ENCODE results near the gene NPY4R. TPM values are rescaled to one million over a fixed set of nuclear protein-coding genes. Genes with fewer than 3 reads are reported as not detected.
"Not testable (repeated sequence)": the region's sequence is repeated elsewhere in the genome, so short reads cannot be mapped to it uniquely, and the experiment has no call there.

NPY4R gene
- total RNA-seq, 1 donor from 2014 or later, result 0.48 TPM

DNA sequence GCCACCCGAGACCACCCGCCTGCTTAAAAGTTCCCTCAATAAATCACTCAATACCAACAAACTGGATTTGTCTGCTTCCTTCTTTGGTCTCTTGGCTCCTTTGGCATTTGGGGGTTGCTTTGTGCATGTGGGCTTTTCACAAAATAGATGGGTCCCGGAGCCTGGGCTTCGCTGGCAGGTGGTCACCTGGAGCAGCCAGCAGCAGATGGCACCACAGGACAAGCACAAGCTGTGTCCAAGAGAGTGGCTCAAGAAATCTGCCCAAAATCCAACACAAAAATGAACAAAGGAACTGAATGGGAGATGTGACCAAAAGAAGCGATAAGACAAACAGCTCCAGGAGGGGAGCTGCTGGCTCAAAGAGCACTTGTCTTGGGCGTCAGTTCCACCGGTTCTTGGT, 6.2 kb downstream of the NPY4R start:
- H3K9ac ChIP-seq (ENCODE audit: low read length); H3K27me3 ChIP-seq (ENCODE audit: insufficient read depth, low read length); H3K36me3 Mint-ChIP-seq (ENCODE audit: low read depth, unreplicated experiment); H3K36me3 ChIP-seq (ENCODE audit: insufficient read depth, low read length); DNase-seq (ENCODE audit: low read depth); H3K4me3 Mint-ChIP-seq (ENCODE audit: unreplicated experiment); H3K27ac Mint-ChIP-seq (ENCODE audit: unreplicated experiment); H3K9me3 Mint-ChIP-seq (ENCODE audit: unreplicated experiment); H3K27me3 Mint-ChIP-seq (ENCODE audit: low read depth, unreplicated experiment); H3K79me2 ChIP-seq (ENCODE audit: insufficient read depth, low read length); H3K4me1 Mint-ChIP-seq (ENCODE audit: low read depth, unreplicated experiment); H3K4me1 ChIP-seq (ENCODE audit: insufficient read depth, low read length); H3K4me3 ChIP-seq (ENCODE audit: insufficient read depth, low read depth, low read length); H3K27ac ChIP-seq (ENCODE audit: low read depth, low read length); H3K4me2 ChIP-seq (ENCODE audit: low read length); H3K9me3 ChIP-seq (ENCODE audit: insufficient read depth, low read depth, low read length); H2AFZ ChIP-seq (ENCODE audit: low read depth, low read length); FAIRE-seq; H4K20me1 ChIP-seq (ENCODE audit: insufficient read depth, low read length): not testable (repeated sequence)

DNA sequence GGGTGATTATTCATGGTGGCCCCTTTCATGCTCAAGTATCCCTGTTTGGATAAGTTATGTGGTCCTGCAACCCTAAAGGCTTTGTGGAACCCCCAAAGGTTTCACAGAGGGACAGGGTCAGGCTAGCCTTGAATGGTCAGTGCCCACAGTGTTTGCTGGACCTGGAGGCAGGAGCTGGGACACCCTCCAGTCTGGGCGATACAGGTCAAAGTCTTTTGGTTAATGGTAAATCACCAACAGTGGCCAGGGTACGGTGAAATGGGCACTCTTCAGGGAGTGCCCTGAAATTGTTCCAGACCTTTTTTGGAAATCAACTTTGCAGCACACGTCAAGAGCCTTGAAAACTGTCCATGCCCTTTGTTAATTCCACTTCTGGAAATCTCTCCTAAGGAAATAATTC, 8.7 kb downstream of the NPY4R start:
- not testable (repeated sequence) for H3K36me3 ChIP-seq (ENCODE audit: insufficient read depth, low read length); H3K27me3 Mint-ChIP-seq (ENCODE audit: low read depth, unreplicated experiment); FAIRE-seq; H3K4me3 Mint-ChIP-seq (ENCODE audit: unreplicated experiment); H3K4me1 Mint-ChIP-seq (ENCODE audit: low read depth, unreplicated experiment); H3K4me3 ChIP-seq (ENCODE audit: insufficient read depth, low read depth, low read length); H3K9ac ChIP-seq (ENCODE audit: low read length); H3K79me2 ChIP-seq (ENCODE audit: insufficient read depth, low read length); H3K36me3 Mint-ChIP-seq (ENCODE audit: low read depth, unreplicated experiment); DNase-seq (ENCODE audit: low read depth); H3K27me3 ChIP-seq (ENCODE audit: insufficient read depth, low read length); H2AFZ ChIP-seq (ENCODE audit: low read depth, low read length); H3K4me2 ChIP-seq (ENCODE audit: low read length); H3K4me1 ChIP-seq (ENCODE audit: insufficient read depth, low read length); H3K9me3 Mint-ChIP-seq (ENCODE audit: unreplicated experiment); H3K27ac ChIP-seq (ENCODE audit: low read depth, low read length); H3K27ac Mint-ChIP-seq (ENCODE audit: unreplicated experiment); H4K20me1 ChIP-seq (ENCODE audit: insufficient read depth, low read length); H3K9me3 ChIP-seq (ENCODE audit: insufficient read depth, low read depth, low read length)

DNA sequence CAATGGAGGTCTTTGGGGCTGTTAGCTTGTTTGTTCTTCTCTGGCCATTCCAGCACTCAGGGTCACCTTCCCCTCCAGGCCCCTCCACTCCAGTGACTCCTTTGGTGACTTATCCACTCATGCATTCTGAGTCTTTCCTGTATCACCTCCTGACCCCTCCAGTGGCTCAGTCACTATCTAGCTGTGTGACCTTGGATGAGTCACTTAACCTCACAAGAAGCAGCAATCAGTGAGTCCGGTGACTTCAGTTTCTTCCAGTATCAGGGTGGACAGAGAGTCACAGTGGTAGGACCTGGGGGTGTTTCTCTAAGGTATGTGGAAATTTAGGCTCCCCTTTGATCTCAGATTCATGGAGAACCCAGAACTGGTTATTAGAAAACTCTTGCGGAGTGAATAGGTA, 9.8 kb downstream of the NPY4R start:
- H3K9me3 ChIP-seq (ENCODE audit: insufficient read depth, low read depth, low read length); H3K27ac Mint-ChIP-seq (ENCODE audit: unreplicated experiment); H3K36me3 ChIP-seq (ENCODE audit: insufficient read depth, low read length); H3K27ac ChIP-seq (ENCODE audit: low read depth, low read length); H3K36me3 Mint-ChIP-seq (ENCODE audit: low read depth, unreplicated experiment); DNase-seq (ENCODE audit: low read depth); H3K9me3 Mint-ChIP-seq (ENCODE audit: unreplicated experiment); FAIRE-seq; H3K4me3 ChIP-seq (ENCODE audit: insufficient read depth, low read depth, low read length); H4K20me1 ChIP-seq (ENCODE audit: insufficient read depth, low read length); H3K79me2 ChIP-seq (ENCODE audit: insufficient read depth, low read length); H3K27me3 Mint-ChIP-seq (ENCODE audit: low read depth, unreplicated experiment); H3K4me1 ChIP-seq (ENCODE audit: insufficient read depth, low read length); H2AFZ ChIP-seq (ENCODE audit: low read depth, low read length); H3K4me3 Mint-ChIP-seq (ENCODE audit: unreplicated experiment); H3K4me1 Mint-ChIP-seq (ENCODE audit: low read depth, unreplicated experiment); H3K4me2 ChIP-seq (ENCODE audit: low read length); H3K27me3 ChIP-seq (ENCODE audit: insufficient read depth, low read length); H3K9ac ChIP-seq (ENCODE audit: low read length): not testable (repeated sequence)

DNA sequence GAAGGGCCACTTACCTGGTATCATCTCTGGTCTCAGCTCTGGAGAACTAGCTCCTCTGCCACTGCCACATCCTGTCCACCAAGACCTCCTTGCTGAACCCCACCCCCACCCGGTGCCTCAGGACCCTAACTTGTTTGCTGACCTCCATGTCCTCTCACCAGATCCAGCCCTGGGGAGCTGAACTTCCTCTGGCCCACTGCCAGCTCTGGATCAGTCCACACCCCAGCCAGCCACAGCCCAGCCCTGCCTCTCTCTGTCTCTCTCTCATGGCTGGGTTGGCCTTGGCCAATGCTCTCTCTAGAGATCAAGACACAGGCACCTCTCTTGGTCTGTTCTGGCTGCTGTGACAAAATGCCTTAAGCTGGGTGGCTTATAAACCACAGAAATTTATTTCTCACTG, 14.4 kb downstream of the NPY4R start:
- not testable (repeated sequence) for H3K79me2 ChIP-seq (ENCODE audit: insufficient read depth, low read length); FAIRE-seq; H3K9me3 Mint-ChIP-seq (ENCODE audit: unreplicated experiment); H3K4me2 ChIP-seq (ENCODE audit: low read length); H3K27ac Mint-ChIP-seq (ENCODE audit: unreplicated experiment); H3K4me3 Mint-ChIP-seq (ENCODE audit: unreplicated experiment); H3K9me3 ChIP-seq (ENCODE audit: insufficient read depth, low read depth, low read length); H3K4me3 ChIP-seq (ENCODE audit: insufficient read depth, low read depth, low read length); H3K27me3 Mint-ChIP-seq (ENCODE audit: low read depth, unreplicated experiment); H3K36me3 ChIP-seq (ENCODE audit: insufficient read depth, low read length); H3K4me1 Mint-ChIP-seq (ENCODE audit: low read depth, unreplicated experiment); H3K9ac ChIP-seq (ENCODE audit: low read length); H3K4me1 ChIP-seq (ENCODE audit: insufficient read depth, low read length); H2AFZ ChIP-seq (ENCODE audit: low read depth, low read length); H4K20me1 ChIP-seq (ENCODE audit: insufficient read depth, low read length); H3K27me3 ChIP-seq (ENCODE audit: insufficient read depth, low read length); H3K27ac ChIP-seq (ENCODE audit: low read depth, low read length); DNase-seq (ENCODE audit: low read depth); H3K36me3 Mint-ChIP-seq (ENCODE audit: low read depth, unreplicated experiment)

DNA sequence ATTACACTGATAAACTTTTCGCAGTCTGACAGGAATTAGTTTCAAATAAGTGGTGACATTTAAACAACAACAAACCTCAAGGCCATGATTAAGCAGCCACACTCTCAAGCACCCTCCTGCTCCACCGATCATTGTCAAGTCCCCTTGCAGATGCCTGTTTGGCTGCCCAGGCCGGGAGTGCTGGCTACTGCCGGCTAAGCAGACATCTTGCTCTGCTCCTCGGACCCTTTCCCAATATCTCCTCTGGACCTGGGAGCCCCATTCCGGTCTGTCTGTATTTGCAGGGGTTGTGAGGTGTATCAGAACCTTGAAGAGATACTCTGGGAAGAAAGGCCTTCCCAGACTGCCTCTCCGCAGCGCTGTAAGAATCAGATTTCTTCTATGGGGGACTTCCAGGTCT, 14.9 kb downstream of the NPY4R start:
- H3K79me2 ChIP-seq (ENCODE audit: insufficient read depth, low read length); H3K9ac ChIP-seq (ENCODE audit: low read length); H3K4me3 Mint-ChIP-seq (ENCODE audit: unreplicated experiment); H2AFZ ChIP-seq (ENCODE audit: low read depth, low read length); FAIRE-seq; H3K9me3 Mint-ChIP-seq (ENCODE audit: unreplicated experiment); H3K4me3 ChIP-seq (ENCODE audit: insufficient read depth, low read depth, low read length); H3K36me3 Mint-ChIP-seq (ENCODE audit: low read depth, unreplicated experiment); DNase-seq (ENCODE audit: low read depth); H3K27ac ChIP-seq (ENCODE audit: low read depth, low read length); H3K4me1 ChIP-seq (ENCODE audit: insufficient read depth, low read length); H3K4me1 Mint-ChIP-seq (ENCODE audit: low read depth, unreplicated experiment); H3K27me3 Mint-ChIP-seq (ENCODE audit: low read depth, unreplicated experiment); H3K27ac Mint-ChIP-seq (ENCODE audit: unreplicated experiment); H4K20me1 ChIP-seq (ENCODE audit: insufficient read depth, low read length); H3K27me3 ChIP-seq (ENCODE audit: insufficient read depth, low read length); H3K36me3 ChIP-seq (ENCODE audit: insufficient read depth, low read length); H3K4me2 ChIP-seq (ENCODE audit: low read length); H3K9me3 ChIP-seq (ENCODE audit: insufficient read depth, low read depth, low read length): not testable (repeated sequence)

DNA sequence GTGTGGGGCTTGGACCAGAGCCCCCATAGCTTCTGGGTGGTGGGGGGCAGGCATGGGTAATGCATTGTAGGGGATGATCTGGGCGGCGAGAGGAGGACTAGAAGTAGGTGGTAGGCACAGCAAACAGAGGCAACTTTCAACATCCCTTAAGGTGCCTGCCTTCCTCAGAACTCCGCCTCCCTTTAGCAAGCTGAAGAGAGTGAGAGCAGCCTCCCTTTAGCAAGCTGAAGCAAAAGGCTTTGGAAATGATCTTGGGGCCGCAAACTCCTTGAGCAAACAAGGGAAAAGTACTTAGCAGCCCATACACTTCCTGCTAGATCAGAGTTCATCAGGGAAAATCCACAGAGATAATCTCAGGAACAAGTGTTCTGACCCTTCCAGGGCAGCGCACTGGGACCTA, 18.3 kb downstream of the NPY4R start:
- DNase-seq (ENCODE audit: low read depth); H3K9me3 ChIP-seq (ENCODE audit: insufficient read depth, low read depth, low read length); H3K4me1 ChIP-seq (ENCODE audit: insufficient read depth, low read length); H3K36me3 ChIP-seq (ENCODE audit: insufficient read depth, low read length); FAIRE-seq; H3K36me3 Mint-ChIP-seq (ENCODE audit: low read depth, unreplicated experiment); H3K9ac ChIP-seq (ENCODE audit: low read length); H3K27me3 ChIP-seq (ENCODE audit: insufficient read depth, low read length); H2AFZ ChIP-seq (ENCODE audit: low read depth, low read length); H3K27me3 Mint-ChIP-seq (ENCODE audit: low read depth, unreplicated experiment); H3K9me3 Mint-ChIP-seq (ENCODE audit: unreplicated experiment); H3K4me2 ChIP-seq (ENCODE audit: low read length); H3K79me2 ChIP-seq (ENCODE audit: insufficient read depth, low read length); H3K4me1 Mint-ChIP-seq (ENCODE audit: low read depth, unreplicated experiment); H3K27ac ChIP-seq (ENCODE audit: low read depth, low read length); H3K4me3 ChIP-seq (ENCODE audit: insufficient read depth, low read depth, low read length); H3K4me3 Mint-ChIP-seq (ENCODE audit: unreplicated experiment); H4K20me1 ChIP-seq (ENCODE audit: insufficient read depth, low read length); H3K27ac Mint-ChIP-seq (ENCODE audit: unreplicated experiment): not testable (repeated sequence)

Data from astrocyte (in vitro differentiated cells and primary cell).